Measurements from ENCODE around the gene ADGRD1. TPM values are rescaled to one million over a fixed set of nuclear protein-coding genes. Genes with fewer than 3 reads are reported as not detected.
"Not testable (repeated sequence)": the region's sequence is repeated elsewhere in the genome, so short reads cannot be mapped to it uniquely, and the experiment has no call there.

Gene ADGRD1
- total RNA-seq, 1 donor from 2014 or later = 0.47 TPM

DNA sequence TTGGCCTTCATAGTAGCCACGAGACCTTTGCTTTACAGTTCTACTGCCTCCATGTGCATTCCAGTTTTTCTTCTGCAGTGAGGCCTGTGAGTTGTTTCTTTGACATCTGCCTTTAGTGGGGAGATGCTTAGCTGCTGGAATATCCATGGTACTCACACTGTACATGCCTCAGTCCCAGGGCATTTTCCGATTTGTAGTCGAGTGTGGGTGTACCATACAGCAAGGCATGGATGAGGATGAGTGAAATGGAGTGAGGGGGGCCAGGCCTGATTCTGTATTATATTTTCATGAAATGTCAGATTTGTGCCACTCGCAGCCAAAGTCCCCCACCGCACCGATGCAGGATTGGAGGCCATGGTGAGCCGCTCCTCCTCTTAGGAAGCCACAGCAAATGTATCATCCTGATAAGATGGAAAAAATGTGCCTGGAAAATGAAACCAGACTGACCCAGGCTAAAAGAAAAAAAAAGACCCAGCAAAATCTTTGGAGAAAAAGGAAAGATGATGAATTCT lies 173.0 kb downstream of the ADGRD1 start:
- DNase-seq (no peak), ATAC-seq (ENCODE audit: low read depth) (no peak)
- CTCF ChIA-PET = interaction anchor here (2.1 kb wide), 1 partner anchor 22 kb away, joined by 5 read pairs; no protein-coding TSS in a partner anchor
- TF ChIP-seq, protein P1, sequence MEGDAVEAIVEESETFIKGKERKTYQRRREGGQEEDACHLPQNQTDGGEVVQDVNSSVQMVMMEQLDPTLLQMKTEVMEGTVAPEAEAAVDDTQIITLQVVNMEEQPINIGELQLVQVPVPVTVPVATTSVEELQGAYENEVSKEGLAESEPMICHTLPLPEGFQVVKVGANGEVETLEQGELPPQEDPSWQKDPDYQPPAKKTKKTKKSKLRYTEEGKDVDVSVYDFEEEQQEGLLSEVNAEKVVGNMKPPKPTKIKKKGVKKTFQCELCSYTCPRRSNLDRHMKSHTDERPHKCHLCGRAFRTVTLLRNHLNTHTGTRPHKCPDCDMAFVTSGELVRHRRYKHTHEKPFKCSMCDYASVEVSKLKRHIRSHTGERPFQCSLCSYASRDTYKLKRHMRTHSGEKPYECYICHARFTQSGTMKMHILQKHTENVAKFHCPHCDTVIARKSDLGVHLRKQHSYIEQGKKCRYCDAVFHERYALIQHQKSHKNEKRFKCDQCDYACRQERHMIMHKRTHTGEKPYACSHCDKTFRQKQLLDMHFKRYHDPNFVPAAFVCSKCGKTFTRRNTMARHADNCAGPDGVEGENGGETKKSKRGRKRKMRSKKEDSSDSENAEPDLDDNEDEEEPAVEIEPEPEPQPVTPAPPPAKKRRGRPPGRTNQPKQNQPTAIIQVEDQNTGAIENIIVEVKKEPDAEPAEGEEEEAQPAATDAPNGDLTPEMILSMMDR (IDR thresholded peaks at IDR 0.05) = no peak
- POLR2A ChIA-PET = no interaction called here
- intact Hi-C loops (cut with micrococcal nuclease) = no loop called here
- Mint-ChIP-seq H3K4me1 (no peaks in the 10 kb centered on the region), H3K27me3 (peaks cover 1% of the 10 kb centered on the region), H3K4me3 (no peak overlapping the region), H3K36me3 (ENCODE audit: low read depth) (no peaks in the 10 kb centered on the region), H3K9me3 (no peaks in the 10 kb centered on the region), H3K27ac (no peak overlapping the region)

DNA sequence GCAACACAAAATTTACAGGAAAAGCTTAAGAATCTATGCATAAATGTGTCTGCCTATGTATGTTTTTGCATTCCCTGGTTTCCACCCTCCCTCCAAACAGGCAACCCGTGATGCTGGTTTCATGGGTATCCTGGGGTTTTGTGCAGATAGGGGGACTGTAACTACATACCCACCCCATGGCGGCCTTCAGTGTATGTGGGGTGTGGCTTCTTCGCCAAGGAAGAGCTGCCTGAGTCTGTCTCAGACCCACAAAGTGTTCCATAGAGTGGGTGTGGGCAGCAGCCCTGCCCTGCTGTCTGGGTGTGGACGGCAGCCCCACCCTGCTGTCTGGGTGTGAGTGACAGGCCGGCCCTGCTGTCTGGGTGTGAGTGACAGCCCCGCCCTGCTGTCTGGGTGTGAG lies 174.8 kb downstream of the ADGRD1 start:
- Mint-ChIP-seq H3K27me3 (peaks cover 2% of the 10 kb centered on the region), H3K9me3 (no peaks in the 10 kb centered on the region), H3K4me3 (no peak overlapping the region), H3K27ac (no peak overlapping the region), H3K4me1 (no peaks in the 10 kb centered on the region), H3K36me3 (ENCODE audit: low read depth) (no peaks in the 10 kb centered on the region)
- ChIA-PET CTCF (interaction anchor here (2.1 kb wide), 1 partner anchor 24 kb away, joined by 5 read pairs; no protein-coding TSS in a partner anchor), POLR2A (no interaction called here)
- intact Hi-C loops (cut with micrococcal nuclease) = no loop called here
- TF ChIP-seq, protein P1 (IDR thresholded peaks at IDR 0.05) = no peak
- no peak for DNase-seq
- no peak for ATAC-seq (ENCODE audit: low read depth)

DNA sequence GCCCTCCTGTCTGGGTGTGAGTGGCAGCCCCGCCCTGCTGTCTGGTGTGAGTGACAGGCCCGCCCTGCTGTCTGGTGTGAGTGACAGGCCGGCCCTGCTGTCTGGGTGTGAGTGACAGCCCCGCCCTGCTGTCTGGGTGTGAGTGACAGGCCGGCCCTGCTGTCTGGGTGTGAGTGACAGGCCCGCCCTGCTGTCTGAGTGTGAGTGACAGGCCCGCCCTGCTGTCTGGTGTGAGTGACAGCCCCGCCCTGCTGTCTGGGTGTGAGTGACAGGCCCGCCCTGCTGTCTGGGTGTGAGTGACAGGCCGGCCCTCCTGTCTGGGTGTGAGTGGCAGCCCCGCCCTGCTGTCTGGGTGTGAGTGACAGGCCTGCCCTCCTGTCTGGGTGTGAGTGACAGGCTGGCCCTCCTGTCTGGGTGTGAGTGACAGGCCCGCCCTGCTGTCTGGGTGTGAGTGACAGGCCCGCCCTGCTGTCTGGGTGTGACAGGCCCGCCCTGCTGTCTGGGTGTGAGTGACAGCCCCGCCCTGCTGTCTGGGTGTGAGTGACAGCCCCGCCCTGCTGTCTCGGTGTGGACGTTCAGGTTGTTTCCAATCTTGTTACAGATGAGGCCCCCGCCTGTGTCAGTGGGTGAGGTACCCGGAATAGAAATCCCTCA lies 175.4 kb downstream of the ADGRD1 start:
- H3K4me1 Mint-ChIP-seq; H3K9me3 Mint-ChIP-seq; H3K36me3 Mint-ChIP-seq (ENCODE audit: low read depth); H3K27ac Mint-ChIP-seq; POLR2A ChIA-PET; ATAC-seq (ENCODE audit: low read depth); intact Hi-C loops (cut with micrococcal nuclease); H3K27me3 Mint-ChIP-seq; DNase-seq; H3K4me3 Mint-ChIP-seq: not testable (repeated sequence)
- CTCF ChIA-PET = interaction anchor here (2.1 kb wide), 1 partner anchor 24 kb away, joined by 5 read pairs; no protein-coding TSS in a partner anchor

DNA sequence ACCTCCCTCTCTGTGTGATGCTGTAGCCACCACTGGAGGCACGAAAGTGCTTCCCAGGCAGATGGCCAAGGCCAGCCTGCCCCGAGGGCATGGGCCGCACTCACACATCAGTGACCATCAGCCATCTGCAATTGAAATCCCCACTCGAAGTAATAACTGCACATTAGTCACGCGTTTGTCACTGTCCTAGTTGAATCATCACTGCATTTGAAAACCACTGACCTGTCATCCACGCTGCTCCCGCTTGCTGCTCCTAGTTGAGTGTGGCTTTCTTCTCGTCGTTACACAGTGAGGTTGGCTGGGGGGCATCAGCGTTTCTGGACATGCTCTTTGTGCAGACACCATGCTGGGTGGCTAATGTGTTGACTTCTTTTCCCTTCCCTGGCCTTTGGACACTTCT lies 176.1 kb downstream of the ADGRD1 start:
- ATAC-seq (ENCODE audit: low read depth) (no peak), DNase-seq (no peak)
- Mint-ChIP-seq H3K9me3 (no peaks in the 10 kb centered on the region), H3K4me1 (no peaks in the 10 kb centered on the region), H3K36me3 (ENCODE audit: low read depth) (no peaks in the 10 kb centered on the region), H3K4me3 (no peak overlapping the region), H3K27ac (no peak overlapping the region), H3K27me3 (peaks cover 2% of the 10 kb centered on the region)
- TF ChIP-seq, protein P1 (IDR thresholded peaks at IDR 0.05) = no peak
- intact Hi-C loops (cut with micrococcal nuclease) = loop anchor here (10.0 kb wide), 1 partner anchor 695 kb away; the partner anchor contains the start of gene MMP17
- POLR2A ChIA-PET = no interaction called here
- CTCF ChIA-PET = no interaction called here

DNA sequence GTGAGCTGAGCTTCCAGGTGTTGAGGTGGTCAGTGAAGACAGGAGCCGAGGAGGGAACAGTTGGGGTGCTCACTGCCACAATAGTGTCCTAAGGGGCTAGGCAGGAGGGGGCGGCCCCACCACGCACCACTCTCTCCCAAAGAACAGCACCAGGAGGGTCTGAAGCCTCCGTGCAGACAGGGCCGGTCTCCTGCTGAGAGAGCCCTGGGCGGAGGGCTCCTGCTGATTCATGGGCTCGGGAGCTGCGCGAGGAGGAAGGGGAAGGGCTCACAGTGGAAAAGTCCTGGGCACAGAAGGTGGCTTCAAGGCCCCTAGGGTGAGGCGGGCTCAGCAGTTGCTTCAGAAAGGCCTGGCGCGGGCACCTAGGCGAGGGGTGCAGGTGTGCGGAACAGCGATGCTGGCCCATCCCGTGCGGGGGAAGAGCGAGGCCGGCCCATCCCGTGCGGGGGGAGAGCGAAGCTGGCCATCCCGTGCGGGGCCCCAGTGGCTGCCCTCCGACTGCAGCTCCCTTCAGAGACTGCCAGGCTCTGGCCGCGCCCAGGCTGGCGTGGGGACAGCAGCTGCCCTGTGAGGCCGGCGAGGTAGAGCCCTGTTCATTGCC lies 176.7 kb downstream of the ADGRD1 start:
- Mint-ChIP-seq H3K4me1 (no peaks in the 10 kb centered on the region), H3K36me3 (ENCODE audit: low read depth) (no peaks in the 10 kb centered on the region), H3K4me3 (no peak overlapping the region), H3K27ac (no peak overlapping the region), H3K27me3 (peaks cover 2% of the 10 kb centered on the region), H3K9me3 (no peaks in the 10 kb centered on the region)
- intact Hi-C loops (cut with micrococcal nuclease) = loop anchor here (10.0 kb wide), 1 partner anchor 694 kb away; the partner anchor contains the start of gene MMP17
- TF ChIP-seq, protein P1 (IDR thresholded peaks at IDR 0.05) = no peak
- CTCF ChIA-PET = interaction anchor here (3.7 to 4.2 kb wide), 2 partner anchors 26 to 215 kb away, joined by 43 to 83 read pairs; no protein-coding TSS in a partner anchor
- DNase-seq (no peak), ATAC-seq (ENCODE audit: low read depth) (no peak)
- POLR2A ChIA-PET = no interaction called here

Measured in activated B cell treated with CpG ODN at 0.5 μM for 24 hours (primary cell).